T-helper 2 cell treated with Interferon-gamma antibody and Interleukin-4, amounts not matched to agents 100 ng/mL and 5 ng/mL, for 36 hours (primary cell): ENCODE results near the gene PTGDS. TPM values are rescaled to one million over a fixed set of nuclear protein-coding genes. Genes with fewer than 3 reads are reported as not detected.

ENCODE experiments used
- intact Hi-C: fragments of 100-400 bp; cut with micrococcal nuclease; formaldehyde crosslinking; loops from one replicate; pipeline ENCODE4 v1.15.1; 2023
- total RNA-seq: library from RNA; stranded (reverse); gene quantifications from 2 replicates; pipeline ENCODE4 v1.2.3, GENCODE V29; 2022

The PTGDS gene
- total RNA-seq, 1 donor from 2014 or later: 6.5 TPM

- intact Hi-C loops: loop anchor here (2.0 kb wide), 2 partner anchors 47 to 103 kb away; partner anchors contain the start of genes AJM1 and PAXX
Observed at GRCh38 chr9:136945333-136946227, 31.7 kb upstream of the PTGDS start.

DNA sequence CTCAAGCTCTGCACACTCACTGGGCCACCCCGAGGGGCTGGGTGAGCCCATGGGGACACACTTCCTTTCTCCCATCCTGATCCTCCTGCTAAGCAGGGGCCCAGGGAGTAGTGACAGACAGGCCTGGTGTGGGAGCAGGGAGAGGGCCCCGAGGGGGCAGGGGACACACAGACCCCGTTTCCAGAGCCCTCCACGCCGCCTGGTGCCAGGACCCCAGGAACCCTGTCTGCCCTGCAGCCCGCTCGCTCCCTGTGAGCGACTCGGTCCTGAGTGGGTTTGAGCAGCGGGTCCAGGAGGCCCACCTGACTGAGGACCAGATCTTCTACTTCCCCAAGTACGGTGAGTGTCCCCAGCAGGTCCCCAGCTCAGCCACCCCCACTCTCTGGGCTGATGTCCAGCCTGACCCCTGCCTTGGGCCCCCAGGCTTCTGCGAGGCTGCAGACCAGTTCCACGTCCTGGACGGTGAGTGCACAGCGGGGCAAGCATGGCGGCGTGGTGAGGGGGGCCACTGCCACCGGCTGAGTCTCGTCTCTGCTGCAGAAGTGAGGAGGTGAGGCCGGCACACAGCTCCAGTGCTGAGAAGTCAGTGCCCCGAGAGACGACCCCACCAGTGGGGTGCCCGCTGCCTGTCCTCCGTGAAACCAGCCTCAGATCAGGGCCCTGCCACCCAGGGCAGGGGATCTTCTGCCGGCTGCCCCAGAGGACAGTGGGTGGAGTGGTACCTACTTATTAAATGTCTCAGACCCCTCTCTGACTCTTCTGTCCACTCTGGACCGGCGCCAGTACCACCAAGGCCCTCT is 30.9 kb upstream of the PTGDS start:
- intact Hi-C loops: no loop called here

GRCh38 chr9:136947028-136947891 is 30.0 kb upstream of the PTGDS start:
- intact Hi-C loops: no loop called here

DNA sequence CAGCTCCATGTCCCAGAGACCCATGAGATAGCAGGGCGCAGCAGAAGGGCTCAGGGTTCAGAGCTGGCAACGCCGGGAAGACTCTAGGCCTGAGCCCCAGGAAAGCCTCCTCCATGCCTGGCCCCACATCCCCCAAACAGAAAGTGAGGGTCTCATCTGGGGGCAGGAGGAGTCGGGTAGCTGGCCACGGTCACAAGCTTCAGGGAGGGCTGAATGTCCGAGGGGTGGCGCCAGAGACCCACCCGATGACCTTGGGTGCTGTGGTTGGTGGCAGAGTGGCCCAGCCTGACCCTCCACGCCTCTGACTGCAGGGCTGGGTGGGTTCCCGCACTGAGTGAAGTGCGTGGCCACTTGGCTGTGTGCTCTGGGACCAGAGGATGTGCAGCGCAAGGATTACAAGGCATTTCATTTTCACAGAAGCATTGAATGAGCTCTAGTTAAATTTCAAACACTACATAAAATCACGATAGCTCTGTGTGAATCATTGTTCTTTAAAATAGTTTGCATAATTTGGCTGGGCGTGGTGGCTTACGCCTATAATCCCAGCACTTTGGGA is 29.3 kb upstream of the PTGDS start:
- intact Hi-C loops: no loop called here

DNA sequence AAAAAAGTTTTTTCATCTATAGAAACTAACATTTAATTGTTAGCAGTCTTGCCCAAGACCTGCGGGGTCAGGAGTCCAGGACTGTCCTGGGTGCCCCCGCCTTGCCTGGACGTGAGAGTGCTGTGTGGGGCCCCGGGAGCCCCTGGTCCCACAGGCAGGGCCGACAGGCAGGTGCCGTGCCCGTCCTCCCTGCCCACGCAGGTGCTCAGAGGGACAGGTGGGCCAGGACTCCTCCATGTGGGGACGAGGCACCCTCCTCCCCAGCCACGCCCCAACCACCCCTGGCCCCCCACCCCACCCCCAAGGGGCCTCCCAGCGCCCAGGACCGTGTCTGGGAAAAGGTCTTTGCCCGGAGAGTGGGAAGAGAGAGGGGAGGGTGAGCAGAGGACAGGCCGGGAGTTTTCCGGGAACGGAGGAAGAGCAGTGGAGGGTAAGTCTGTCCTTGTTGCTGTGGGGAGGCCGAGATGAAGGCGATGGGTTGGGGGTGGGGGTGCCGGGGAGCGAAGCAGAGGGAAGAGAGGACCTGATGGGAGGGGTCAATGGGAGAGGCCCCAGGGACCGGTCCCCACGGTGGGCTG is 28.0 kb upstream of the PTGDS start:
- intact Hi-C loops: loop anchor here (1.0 kb wide), 1 partner anchor 43 kb away; the partner anchor contains the start of gene PAXX

GRCh38 chr9:136949817-136950655 is 27.3 kb upstream of the PTGDS start:
- intact Hi-C loops: loop anchor here (1.0 to 2.0 kb wide), 3 partner anchors 28 to 85 kb away; partner anchors contain the start of gene PAXX

DNA sequence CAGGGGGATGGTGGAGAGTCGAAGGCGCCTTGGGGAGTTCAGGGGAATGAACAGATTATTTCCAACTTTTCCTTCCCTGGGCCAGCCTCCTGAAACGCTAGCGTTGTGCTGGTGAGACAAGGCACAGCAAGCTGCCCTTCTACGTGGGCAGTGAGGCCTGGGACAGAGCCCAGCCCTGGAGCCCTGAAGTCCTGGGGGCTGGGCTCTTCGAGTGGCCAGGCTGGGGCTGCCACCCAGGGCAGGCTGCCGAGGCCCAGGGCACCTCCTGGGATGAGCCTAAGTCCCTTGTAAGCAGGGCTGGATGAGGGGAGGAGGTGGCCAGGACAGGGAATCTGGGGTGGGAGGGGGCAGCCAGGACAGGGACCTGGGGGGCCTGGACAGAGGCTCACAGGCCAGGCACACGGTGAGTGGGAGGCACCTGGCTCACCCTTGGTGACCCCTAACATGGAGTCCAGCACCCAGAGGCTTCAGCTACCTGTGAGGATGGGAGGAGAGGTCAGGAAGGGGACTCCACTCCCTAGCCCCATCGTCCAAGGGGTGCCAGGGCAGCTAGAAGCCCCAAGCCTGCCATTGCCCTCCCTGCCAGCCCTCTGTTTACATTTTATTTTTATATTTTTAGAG is 26.5 kb upstream of the PTGDS start:
- intact Hi-C loops: loop anchor here (1.0 to 2.0 kb wide), 2 partner anchors 28 to 84 kb away; no protein-coding TSS in a partner anchor

DNA sequence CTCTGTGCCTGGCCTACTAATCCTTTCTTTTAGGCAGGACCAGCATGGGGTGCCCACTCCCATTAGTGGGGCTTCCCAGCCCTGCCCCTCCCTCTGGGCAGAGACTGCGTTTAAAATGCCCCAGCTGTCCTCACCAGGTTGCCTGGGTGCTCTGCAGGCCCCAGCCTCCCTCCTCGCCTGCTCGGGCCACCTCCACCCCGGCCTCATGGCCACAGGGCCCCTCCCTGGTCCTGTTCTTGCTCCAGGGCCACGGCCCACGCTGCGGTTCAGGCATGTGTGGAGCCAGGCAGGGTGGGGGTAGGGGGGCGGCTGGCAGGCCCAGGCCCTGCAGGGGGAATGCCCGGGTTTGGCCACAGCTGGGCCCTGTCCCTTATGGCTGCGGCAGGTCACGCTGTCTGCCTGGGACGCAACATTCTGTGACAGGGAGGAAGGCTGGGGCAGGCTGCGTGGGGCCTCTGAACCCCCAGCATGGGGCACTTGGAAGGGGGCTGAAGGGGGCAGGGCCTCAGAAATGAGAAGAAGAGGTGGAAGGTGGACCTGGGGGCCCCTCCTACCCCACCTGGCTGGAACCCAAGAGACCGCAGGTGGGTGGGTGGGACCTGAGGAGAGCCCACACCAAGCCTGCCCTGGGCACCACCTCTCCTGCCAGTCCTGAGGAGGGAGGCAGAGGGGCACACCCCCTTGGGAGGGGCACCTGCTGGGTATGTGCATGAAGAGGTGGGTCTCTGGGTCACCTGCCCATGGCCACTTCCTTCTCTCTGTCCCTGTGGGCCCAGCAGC is 25.6 kb upstream of the PTGDS start, which contains the start of gene LCN12:
LCN12 (plus strand) TSS at position 733 of the 780 bp plus-strand sequence. CDS start 55 bp downstream, outside the sequence.
- intact Hi-C loops: loop anchor here (2.0 kb wide), 1 partner anchor 83 kb away; no protein-coding TSS in a partner anchor

DNA sequence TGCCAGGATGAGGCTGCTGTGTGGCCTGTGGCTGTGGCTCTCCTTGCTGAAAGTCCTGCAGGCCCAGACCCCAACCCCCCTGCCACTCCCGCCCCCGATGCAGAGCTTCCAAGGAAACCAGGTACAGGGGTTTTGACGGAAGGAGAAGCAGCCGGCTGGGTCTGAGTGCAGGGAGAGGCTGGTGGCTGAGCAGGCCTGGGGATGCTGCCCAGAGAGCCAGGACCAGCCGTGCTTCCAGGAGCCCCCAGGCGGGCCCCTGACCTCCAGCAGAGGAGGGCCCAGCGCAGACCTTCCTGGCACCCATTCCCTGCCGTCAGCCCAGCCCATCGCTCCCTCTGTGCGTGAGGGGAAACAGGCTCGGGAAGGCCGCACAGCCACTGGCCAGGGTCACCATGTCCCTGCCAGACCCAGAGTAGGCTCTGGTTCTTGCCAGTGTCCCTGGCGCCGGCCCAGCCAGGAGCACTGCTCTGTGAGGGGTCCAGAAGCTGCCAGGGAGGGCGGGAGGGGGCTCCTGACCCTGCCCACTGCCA is 24.9 kb upstream of the PTGDS start:
- intact Hi-C loops: no loop called here

DNA sequence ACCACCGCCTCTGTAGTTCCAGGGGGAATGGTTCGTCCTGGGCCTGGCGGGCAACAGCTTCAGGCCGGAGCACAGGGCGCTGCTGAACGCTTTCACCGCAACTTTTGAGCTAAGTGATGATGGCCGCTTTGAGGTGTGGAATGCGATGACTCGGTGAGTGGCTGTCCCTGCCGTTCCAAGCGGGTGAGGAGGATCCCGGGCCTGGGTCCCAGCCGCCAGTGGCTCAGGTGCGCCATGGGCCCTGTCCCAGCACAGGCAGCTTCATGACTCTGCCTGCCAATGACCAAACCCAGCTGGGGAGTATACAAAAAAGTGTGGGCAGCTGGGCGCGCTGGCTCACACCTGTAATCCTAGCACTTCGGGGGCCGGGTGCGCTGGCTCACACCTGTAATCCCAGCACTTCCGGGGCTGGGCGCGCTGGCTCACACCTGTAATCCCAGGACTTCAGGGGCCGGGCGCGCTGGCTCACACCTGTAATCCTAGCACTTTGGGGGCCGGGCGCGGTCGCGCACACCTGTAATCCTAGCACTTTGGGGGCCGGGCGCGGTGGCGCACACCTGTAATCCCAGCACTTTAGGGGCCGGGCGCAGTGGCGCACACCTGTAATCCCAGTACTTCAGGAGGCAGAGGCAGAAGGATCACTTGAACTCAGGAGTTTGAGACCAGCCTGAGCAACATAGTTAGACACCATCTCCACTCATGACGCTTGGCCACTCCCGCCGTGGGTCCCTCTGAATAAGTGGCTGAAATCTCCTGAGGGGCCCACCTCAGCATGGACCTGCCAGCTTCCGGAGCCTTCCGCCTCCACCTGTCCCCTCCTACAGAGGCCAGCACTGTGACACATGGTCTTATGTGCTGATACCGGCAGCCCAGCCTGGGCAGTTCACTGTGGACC is 24.2 kb upstream of the PTGDS start:
- intact Hi-C loops: no loop called here

- intact Hi-C loops: no loop called here
Observed at GRCh38 chr9:136953771-136954269, 23.5 kb upstream of the PTGDS start.

DNA sequence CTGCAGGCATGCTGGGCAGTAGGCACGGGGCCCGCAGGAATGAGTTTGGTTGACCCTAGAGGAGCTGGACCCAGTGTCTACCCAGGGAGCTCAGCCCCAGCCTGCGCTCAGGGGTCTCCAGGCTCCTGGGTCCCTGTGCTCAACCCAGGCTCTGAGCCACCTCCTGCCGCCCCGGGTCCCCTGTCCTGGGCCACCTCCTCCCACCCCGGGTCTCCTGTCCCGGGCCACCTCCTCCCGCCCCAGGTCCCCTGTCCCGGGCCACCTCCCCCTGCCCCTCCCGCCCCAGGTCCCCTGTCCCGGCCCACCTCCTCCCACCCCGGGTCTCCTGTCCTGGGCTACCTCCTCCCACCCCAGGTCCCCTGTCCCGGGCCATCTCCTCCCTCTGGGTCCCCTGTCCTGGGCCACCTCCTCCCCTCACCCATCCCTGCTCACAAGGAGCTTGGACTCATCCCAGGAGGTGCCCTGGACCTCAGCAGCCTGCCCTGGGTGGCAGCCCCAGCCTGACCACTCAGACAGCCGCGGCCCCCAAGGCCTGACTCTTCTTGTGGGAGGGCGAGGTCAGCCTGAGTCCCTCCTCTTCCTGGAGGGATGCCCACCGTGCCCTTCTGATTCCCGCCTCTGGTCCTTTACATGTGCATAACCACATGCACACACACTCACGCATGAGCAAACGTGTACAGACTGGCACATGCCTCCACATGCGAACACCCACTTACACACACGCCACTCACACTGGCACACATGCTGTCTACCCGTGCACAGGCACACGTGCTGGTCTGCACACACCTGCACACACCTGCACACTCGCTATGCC is 22.8 kb upstream of the PTGDS start:
- intact Hi-C loops: no loop called here

DNA sequence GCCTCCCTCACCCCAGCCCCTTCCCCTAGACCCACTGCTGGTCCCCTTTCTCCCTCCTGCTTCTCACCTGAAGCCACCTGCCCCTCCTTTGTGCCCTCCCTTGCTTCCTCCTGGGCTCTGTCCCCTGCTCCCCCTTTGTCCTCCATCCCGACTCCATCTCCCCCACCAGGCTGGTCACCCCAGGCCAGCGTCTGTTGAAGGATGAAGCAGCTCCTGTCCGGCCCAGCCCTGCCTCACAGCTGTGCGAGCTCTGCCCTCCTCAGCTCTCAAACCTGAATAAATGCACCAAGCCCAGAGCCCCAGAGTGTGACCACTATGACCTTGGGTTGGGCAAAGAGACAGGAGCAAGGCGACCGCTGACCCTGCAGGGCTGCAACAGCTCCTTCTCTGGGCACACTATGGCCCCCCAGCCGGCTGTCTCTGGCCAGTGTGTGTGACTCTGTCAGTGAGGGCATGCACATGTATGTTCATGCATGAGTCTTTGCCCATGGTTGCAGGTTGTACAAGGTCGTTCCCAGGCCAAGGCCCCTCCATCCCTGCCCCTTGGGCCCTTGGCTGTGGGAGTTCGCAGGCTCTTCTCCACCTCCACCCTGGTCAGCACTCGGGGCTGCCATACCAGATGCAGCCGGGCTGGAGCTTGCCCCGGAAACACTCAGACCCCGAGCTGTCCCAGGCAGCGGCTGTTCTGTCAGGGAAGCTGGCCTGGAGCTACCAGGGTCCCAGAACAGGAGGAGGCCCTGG is 21.9 kb upstream of the PTGDS start:
- intact Hi-C loops: no loop called here

GRCh38 chr9:136955943-136956335 is 21.4 kb upstream of the PTGDS start:
- intact Hi-C loops: no loop called here

- intact Hi-C loops: no loop called here
Observed at GRCh38 chr9:136956604-136957003, 20.7 kb upstream of the PTGDS start.
